NAMALWA (cell line): ENCODE results near the gene ZFYVE16.
"Not testable (repeated sequence)": the region's sequence is repeated elsewhere in the genome, so short reads cannot be mapped to it uniquely, and the experiment has no call there.

Experiments used
- DNase-seq: peaks from one replicate; pipeline ENCODE4 v3.0.0-alpha.2; 2015; ENCODE audit warnings: low spot score

The ZFYVE16 gene

DNA sequence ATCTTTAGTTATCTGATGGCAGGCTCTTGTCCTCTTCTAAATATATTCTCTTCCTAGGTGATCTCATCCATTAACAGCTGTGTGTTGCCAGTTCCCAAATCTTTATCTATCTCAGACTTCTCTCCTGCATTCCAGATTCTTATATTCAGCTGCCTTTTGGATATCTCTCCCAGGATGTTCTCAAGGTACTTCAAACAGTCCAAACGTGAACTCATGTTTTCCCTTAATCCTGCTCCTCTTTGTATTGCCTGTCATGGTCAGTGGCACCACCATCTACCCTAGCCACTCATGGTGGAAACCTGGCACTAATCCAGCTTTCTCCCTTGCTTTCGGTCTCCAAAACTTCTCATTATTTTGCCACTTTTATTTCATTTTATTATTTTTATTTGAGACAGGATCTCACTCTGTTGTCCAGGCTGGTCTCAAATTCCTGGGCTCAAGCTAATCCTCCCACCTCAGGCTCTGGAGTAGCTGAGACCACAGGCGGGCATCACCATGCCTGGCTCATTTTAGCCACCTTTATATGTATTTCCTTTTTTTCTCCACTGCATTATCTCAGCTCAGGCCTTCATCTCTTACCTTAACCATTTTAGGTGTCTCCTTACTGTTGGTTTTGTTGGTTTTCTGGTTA lies 3.8 kb downstream of the ZFYVE16 start:
- DNase-seq: no peak

DNA sequence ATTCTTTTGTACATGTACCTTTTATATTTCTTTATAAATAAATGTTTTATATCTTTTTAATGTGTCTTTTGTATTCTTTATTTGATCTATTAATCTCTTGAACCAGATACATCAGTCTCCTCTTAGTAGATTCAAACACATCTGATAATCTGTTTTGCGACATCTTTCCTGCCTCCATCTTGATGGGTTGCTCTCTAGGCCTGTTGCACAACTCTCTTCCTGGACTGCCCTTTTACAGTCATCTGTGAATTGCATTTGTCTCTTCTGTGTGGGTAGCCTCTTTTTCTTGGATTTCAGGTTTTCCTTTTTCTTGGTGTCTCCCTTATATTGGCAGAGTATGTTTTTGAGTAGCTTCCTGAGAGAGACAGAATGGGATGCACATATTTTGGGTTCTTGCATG lies 6.2 kb downstream of the ZFYVE16 start:
- no peak for DNase-seq

- no peak for DNase-seq
These were observed 10.1 kb downstream of the ZFYVE16 start for GRCh38 chr5:80417973-80418372.

DNA sequence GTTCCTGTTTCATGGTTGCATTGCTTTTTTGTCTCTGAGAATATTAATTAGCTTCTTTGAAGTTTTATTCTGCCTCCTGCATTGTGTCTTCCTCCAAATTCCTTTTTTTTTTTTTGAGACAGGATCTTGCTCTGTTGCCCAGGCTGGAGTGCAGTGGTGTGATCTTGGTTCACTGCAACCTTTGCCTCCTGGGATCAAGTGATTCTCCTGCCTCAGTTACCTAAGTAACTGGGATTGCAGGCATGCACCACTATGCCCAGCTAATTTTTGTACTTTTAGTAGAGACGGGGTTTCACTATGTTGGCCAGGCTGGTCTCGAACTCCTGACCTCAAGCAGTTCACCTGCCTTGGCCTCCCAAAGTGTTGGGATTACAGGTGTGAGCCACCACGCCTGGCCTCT lies 16.5 kb downstream of the ZFYVE16 start:
- DNase-seq: not testable (repeated sequence)

- no peak for DNase-seq
These were observed 27.6 kb downstream of the ZFYVE16 start for GRCh38 chr5:80435476-80435875.

- no peak for DNase-seq
These were observed 29.5 kb downstream of the ZFYVE16 start for GRCh38 chr5:80437326-80437725.

DNA sequence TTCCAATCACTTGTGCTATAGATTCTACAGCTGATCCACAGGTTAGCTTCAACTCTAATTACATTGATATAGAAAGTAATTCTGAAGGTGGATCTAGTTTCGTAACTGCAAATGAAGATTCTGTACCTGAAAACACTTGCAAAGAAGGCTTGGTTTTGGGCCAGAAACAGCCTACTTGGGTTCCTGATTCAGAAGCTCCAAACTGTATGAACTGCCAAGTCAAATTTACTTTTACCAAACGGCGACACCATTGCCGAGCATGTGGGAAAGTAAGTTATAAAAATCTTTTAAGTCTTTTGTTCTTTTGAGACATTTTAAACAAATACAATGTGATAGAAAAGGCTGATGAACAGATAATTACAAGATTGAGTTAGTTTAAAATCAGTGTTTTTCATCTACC lies 30.9 kb downstream of the ZFYVE16 start:
- DNase-seq: no peak

GRCh38 chr5:80439213-80439612 lies 31.3 kb downstream of the ZFYVE16 start:
- DNase-seq: no peak

GRCh38 chr5:80442742-80443141 lies 34.9 kb downstream of the ZFYVE16 start:
- DNase-seq: no peak

GRCh38 chr5:80453366-80453765 lies 45.5 kb downstream of the ZFYVE16 start:
- DNase-seq: no peak

DNA sequence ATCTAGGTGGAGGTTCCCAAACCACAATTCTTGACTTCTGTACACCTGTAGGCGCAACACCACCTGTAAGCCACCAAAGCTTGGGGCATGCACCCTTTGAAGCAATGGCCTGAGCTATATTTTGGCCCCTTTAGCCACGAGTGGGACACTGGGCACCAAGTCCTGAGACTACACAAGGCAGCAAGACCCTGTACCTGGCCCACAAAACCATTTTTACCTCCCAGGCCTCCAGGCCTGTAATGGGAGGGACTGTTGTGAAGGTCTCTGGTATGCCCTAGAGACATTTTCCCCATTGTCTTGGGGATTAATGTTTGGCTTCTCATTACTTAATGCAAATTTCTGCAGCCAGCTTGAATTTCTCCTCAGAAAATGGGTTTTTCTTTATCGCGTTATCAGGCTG lies 55.4 kb downstream of the ZFYVE16 start:
- DNase-seq: no peak

DNA sequence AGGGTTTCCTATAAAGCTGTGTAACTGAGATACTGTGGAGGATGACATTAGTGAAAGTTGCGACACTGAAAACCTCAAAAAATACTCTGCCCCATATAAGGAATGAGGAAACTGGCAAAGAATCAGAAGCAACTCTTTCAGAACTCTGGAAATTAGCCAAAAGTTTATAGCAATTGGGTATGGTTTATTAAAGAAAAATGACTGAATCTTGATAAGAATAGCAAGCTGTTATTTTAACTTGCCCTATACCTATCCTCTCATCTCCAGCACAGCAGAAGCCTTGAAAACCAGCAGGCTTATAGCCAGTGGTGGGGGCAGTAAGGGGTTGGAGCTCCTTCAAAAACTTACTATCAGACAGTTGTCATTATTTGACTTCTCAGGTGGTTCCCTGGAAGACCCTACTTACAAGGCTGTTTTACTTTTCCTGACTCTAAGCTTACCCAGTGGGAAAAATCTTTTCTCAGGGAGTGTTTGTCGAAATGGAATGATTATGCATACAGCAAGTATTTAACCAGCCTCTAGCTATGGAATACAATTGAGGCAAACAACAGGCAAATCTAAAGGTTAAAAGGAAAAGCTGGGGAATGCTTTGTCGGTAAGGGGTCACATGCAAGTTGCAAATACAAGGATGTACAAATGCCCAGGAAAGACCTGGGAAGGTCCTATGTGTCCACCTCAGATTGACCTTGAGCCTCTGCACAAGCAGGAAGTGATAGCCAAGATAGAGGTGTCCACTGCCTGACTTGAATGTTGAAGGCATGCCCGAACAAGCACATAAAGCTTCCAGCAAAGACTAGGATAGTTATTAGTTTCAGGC lies 59.0 kb downstream of the ZFYVE16 start:
- no peak for DNase-seq

- no peak for DNase-seq
These were observed 60.3 kb downstream of the ZFYVE16 start for GRCh38 chr5:80468131-80468530.

GRCh38 chr5:80470631-80471030 lies 62.8 kb downstream of the ZFYVE16 start:
- not testable (repeated sequence) for DNase-seq

GRCh38 chr5:80474929-80475328 lies 67.1 kb downstream of the ZFYVE16 start:
- no peak for DNase-seq

GRCh38 chr5:80479713-80480112 lies 71.8 kb downstream of the ZFYVE16 start:
- DNase-seq: no peak

DNA sequence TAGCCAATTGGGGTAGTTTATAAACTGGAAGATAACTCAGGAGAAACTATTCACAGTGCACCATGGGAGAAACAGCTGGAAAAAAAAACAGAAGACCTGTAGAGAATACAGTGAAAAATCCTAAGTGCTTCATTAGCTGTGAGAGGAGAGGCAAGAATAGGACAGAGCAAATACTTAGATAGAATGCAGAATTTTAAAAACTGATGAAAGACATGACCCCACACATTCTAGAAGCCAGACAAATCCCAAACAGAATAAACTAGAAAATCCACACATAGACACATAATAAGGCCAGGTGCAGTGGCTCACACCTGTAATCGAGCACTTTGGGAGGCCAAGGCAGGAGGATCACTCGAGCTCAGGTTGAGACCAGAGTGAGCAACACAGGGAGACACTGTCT lies 72.5 kb downstream of the ZFYVE16 start:
- no peak for DNase-seq

DNA sequence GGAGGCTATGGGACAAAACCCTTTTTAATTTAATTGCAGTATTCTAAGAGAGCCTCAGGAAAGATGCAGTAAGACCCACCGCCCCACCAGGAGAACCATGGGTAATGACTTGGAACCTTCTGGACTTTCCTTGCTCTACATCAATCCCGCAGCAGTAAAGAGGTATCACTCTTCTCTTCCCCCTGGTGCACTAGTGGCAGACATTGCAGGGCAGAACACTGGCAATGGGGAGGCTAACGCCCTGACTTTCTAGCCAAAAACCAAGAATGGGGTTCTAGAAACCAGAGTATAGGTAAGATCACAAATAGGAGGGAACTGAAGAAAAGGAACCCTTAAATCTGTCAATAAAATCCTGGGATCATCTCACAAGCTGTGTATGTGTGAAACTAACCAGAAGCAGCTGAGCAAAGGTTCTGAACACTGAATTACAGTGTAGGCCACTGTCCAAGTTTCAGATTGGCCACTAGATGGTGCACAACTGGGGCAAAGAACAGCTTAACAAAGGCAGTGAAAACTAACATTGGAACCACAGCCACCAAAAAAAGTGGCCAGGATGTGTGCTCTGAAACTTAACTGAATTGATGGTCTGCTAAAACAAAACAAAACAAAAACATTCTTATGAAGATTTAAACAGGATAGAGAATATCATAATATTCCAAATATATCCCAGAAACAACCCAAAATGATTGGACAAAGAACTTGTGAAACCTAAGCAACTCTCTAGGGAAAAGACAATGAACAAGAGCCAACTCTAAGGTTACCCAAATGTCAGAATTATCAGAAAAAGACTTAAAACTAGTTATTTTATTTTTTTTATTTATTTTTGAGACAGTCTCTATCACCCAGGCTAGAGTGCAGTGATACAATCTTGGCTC lies 73.4 kb downstream of the ZFYVE16 start:
- peak; percentile 78 for DNase-seq

DNA sequence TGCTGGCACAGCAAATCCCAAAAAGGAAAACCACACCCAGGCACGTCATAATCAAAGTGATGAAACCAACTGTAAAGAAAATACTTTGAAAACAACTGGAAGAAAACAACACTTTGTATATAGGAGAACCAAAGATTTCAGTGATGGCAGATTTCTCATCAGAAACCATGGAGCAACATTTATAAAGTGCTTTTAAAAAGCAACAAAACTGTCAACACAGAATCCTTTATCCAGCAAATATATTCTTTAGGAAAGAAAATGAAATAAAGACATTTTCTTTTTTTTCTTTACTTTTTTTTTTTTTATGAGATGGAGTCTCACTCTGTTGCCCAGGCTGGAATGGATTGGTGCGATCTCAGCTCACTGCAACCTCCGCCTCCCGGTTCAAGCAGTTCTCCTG lies 74.7 kb downstream of the ZFYVE16 start:
- no peak for DNase-seq

DNA sequence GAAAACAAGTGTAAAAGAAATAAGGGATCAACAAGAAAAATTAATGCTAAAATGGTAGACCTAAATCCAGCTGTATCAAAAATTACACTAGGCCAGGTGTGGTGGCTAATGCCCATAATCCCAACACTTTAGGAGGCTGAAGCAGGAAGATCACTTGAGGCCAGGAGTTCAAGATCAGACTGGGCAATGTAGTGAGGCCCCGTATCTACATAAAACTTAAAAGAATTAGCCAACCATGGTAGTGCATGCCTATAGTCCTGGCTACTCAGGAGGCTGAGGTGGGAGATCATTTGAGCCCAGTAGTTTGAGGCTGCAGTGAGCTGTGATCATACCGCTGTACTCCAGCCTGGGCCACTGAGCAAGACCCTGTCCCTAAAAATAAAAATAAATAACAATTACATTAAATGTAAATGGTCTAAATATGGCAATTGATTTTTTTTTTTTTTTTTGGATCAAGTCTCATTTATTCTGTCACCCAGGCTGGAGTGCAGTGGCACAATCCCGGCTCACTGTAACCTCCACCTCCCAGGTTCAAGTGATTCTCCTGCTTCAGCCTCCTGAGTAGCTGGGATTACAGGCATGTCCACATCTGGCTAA lies 75.9 kb downstream of the ZFYVE16 start:
- no peak for DNase-seq

- DNase-seq: no peak
These were observed 79.6 kb downstream of the ZFYVE16 start for GRCh38 chr5:80487444-80487828.
